WTC11 (cell line): ENCODE measurements around the gene NRSN1. TPM values are rescaled to one million over a fixed set of nuclear protein-coding genes. Genes with fewer than 3 reads are reported as not detected.

Experiments
- ATAC-seq: fragments of 200-7000 bp; cut with Tn5 transposase; 2 replicates; pipeline ENCODE4 v1.10.0; 2021; ENCODE audit warnings: mild to moderate bottlenecking, moderate library complexity
- CTCF ChIA-PET: fragments of 300-600 bp; sonication (Branson Sonifier 250); formaldehyde crosslinking; loops from one replicate; lab custom pipeline; 2021; ENCODE audit warnings: antibody characterized with exemption; lab: Charles Lee
- POLR2A ChIA-PET: fragments of 350-600 bp; sonication (Branson Sonifier 250); formaldehyde crosslinking; loops from one replicate; lab custom pipeline; 2021; ENCODE audit warnings: antibody characterized with exemption; lab: Charles Lee
- DNase-seq: peaks from one replicate; pipeline ENCODE4 v3.0.0; 2021; ENCODE audit warnings: low spot score
- H3K27ac Mint-ChIP-seq: 2 replicates; pipeline ENCODE4 v1.8.0; 2021; ENCODE audit warnings: mixed read lengths
- H3K27me3 Mint-ChIP-seq: 2 replicates; pipeline ENCODE4 v1.8.0; 2021; ENCODE audit warnings: low read depth, mild to moderate bottlenecking, moderate library complexity, mixed read lengths
- H3K36me3 Mint-ChIP-seq: 2 replicates; pipeline ENCODE4 v1.8.0; 2021; ENCODE audit warnings: mixed read lengths
- H3K4me1 Mint-ChIP-seq: 2 replicates; pipeline ENCODE4 v1.8.0; 2022; ENCODE audit warnings: mixed read lengths
- H3K4me3 Mint-ChIP-seq: 2 replicates; pipeline ENCODE4 v1.8.0; 2021; ENCODE audit warnings: mild to moderate bottlenecking, moderate library complexity, mixed read lengths
- H3K9me3 Mint-ChIP-seq: 2 replicates; pipeline ENCODE4 v1.8.0; 2021; ENCODE audit warnings: mixed read lengths
- EMX1 ChIP-seq: fragments of 250-450 bp; sonication (Bioruptor Pico); IDR thresholded peaks from 2 replicates; pipeline ENCODE4 v1.8.0; 2021; ENCODE audit warnings: mild to moderate bottlenecking
- JAZF1 ChIP-seq: fragments of 250-450 bp; sonication (Bioruptor Pico); IDR thresholded peaks from 2 replicates; pipeline ENCODE4 v1.9.0; 2021; ENCODE audit warnings: moderate library complexity, mild to moderate bottlenecking, inconsistent platforms
- NFE2L1 ChIP-seq: sonication (generic); formaldehyde crosslinking; IDR thresholded peaks from 2 replicates; pipeline ENCODE4 v1.8.1; 2023; ENCODE audit warnings: missing genetic modification reagents
- RELA ChIP-seq: sonication (generic); formaldehyde crosslinking; IDR thresholded peaks from 2 replicates; pipeline ENCODE4 v1.8.1; 2022; ENCODE audit warnings: missing genetic modification reagents, mild to moderate bottlenecking, borderline replicate concordance
- SOX15 ChIP-seq: fragments of 250-450 bp; sonication (Bioruptor Pico); IDR thresholded peaks from 2 replicates; pipeline ENCODE4 v1.9.0; 2021; ENCODE audit warnings: mild to moderate bottlenecking
- SP1 ChIP-seq: sonication (generic); formaldehyde crosslinking; conservative IDR thresholded peaks from 2 replicates; pipeline ENCODE4 v1.8.1; 2022; ENCODE audit warnings: missing genetic modification reagents
- TEAD1 ChIP-seq: sonication (generic); formaldehyde crosslinking; IDR thresholded peaks from 2 replicates; pipeline ENCODE4 v1.8.0; 2022; ENCODE audit warnings: mild to moderate bottlenecking, missing genetic modification reagents
- TP53 ChIP-seq: sonication (generic); formaldehyde crosslinking; IDR thresholded peaks from 2 replicates; pipeline ENCODE4 v1.8.1; 2023; ENCODE audit warnings: mild to moderate bottlenecking, missing genetic modification reagents
- ZNF263 ChIP-seq: sonication (generic); formaldehyde crosslinking; IDR thresholded peaks from 2 replicates; pipeline ENCODE4 v1.8.1; 2022; ENCODE audit warnings: low read depth, mild to moderate bottlenecking, moderate library complexity, missing genetic modification reagents
- ZNF396 ChIP-seq: fragments of 250-450 bp; sonication (Bioruptor Pico); IDR thresholded peaks from 2 replicates; pipeline ENCODE4 v1.8.0; 2021; ENCODE audit warnings: mild to moderate bottlenecking, moderate library complexity, borderline replicate concordance
- total RNA-seq: library from RNA; stranded (reverse); gene quantifications from 3 replicates; pipeline ENCODE4 v1.2.3, GENCODE V29; 2021
- TF ChIP-seq, protein P1 (sequence below): sonication (generic); formaldehyde crosslinking; IDR thresholded peaks from 2 replicates; pipeline ENCODE4 v1.8.0; 2022; ENCODE audit warnings: mild to moderate bottlenecking, missing genetic modification reagents
- TF ChIP-seq, protein P2 (sequence below): sonication (generic); formaldehyde crosslinking; IDR thresholded peaks from 2 replicates; pipeline ENCODE4 v1.8.1; 2022; ENCODE audit warnings: mild to moderate bottlenecking, missing genetic modification reagents, moderate library complexity, borderline replicate concordance
- TF ChIP-seq, protein P3 (sequence below): sonication (generic); formaldehyde crosslinking; IDR thresholded peaks from 2 replicates; pipeline ENCODE4 v1.8.0; 2023; ENCODE audit warnings: missing genetic modification reagents
- TF ChIP-seq, protein P4 (sequence below): fragments of 250-450 bp; sonication (Bioruptor Pico); IDR thresholded peaks from 2 replicates; pipeline ENCODE4 v1.9.0; 2021; ENCODE audit warnings: mild to moderate bottlenecking
- TF ChIP-seq, protein P5 (sequence below): sonication (generic); formaldehyde crosslinking; IDR thresholded peaks from 2 replicates; pipeline ENCODE4 v1.8.0; 2022; ENCODE audit warnings: mild to moderate bottlenecking, missing genetic modification reagents
- TF ChIP-seq, protein P6 (sequence below): sonication (generic); formaldehyde crosslinking; IDR thresholded peaks from 2 replicates; pipeline ENCODE4 v1.8.0; 2022; ENCODE audit warnings: mild to moderate bottlenecking, missing genetic modification reagents
- TF ChIP-seq, protein P7 (sequence below): sonication (generic); formaldehyde crosslinking; IDR thresholded peaks from 2 replicates; pipeline ENCODE4 v1.8.0; 2022; ENCODE audit warnings: missing genetic modification reagents
- TF ChIP-seq, protein P8 (sequence below): fragments of 250-450 bp; sonication (Bioruptor Pico); IDR thresholded peaks from 2 replicates; pipeline ENCODE4 v1.8.0; 2021; ENCODE audit warnings: mild to moderate bottlenecking

NRSN1 gene
- total RNA-seq, 1 experiment from 2014 or later, result not detected

DNA sequence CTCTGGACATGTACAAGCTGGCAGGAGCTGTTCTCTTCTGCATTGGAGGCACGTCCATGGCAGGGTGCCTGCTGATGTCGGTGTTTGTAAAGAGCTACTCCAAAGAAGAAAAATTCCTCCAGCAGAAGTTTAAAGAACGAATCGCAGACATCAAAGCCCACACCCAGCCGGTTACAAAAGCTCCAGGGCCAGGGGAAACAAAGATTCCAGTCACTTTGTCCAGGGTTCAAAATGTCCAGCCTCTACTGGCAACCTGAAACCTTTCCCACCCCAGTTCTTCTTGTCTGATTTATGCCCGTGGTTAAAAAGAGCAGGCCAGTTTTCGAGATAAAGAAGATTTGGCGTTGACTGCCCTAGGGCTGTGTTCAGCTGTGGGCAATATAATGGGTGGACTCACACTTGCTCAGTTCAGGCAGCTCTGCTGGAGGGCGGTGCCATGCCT lies 19.7 kb downstream of the NRSN1 start:
- CTCF ChIA-PET, result no interaction called here
- TF ChIP-seq, protein P1, sequence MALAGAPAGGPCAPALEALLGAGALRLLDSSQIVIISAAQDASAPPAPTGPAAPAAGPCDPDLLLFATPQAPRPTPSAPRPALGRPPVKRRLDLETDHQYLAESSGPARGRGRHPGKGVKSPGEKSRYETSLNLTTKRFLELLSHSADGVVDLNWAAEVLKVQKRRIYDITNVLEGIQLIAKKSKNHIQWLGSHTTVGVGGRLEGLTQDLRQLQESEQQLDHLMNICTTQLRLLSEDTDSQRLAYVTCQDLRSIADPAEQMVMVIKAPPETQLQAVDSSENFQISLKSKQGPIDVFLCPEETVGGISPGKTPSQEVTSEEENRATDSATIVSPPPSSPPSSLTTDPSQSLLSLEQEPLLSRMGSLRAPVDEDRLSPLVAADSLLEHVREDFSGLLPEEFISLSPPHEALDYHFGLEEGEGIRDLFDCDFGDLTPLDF (CRISPR knock-in tag), result no peak
- TF ChIP-seq SP1 (CRISPR knock-in tag) (no peak), NFE2L1 (no peak), RELA (CRISPR knock-in tag) (no peak)
- no peaks in the 10 kb centered on the region for H3K36me3 Mint-ChIP-seq
- no peaks in the 10 kb centered on the region for H3K27me3 Mint-ChIP-seq
- ATAC-seq (no peak), DNase-seq (no peak)
- no peak overlapping the region for H3K4me3 Mint-ChIP-seq
- H3K4me1 Mint-ChIP-seq, result no peaks in the 10 kb centered on the region
- 0 out of 2 replicates have a peak, but pooled peaks cover 3% of the 10 kb centered on the region for H3K9me3 Mint-ChIP-seq
- POLR2A ChIA-PET, result no interaction called here
- H3K27ac Mint-ChIP-seq, result no peak overlapping the region

DNA sequence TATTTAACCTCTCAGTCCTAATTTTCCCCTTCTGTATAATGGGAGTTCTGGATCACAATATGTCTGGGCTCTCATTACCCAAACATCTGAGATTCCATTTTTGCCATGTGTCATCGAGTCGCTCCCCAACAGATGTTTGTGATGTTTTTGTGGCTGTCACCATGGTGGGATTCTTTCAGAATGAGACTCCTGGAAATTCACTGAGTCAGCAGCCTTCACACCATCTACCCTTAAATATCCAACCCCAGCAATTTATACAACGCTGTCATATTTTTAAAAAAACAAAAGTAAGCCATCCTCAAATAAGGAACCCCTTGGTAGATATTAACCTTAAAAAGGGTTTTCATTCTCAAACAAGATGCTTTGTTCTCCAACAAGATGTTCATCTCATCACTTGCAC lies 20.9 kb downstream of the NRSN1 start:
- H3K36me3 Mint-ChIP-seq, result no peaks in the 10 kb centered on the region
- H3K27ac Mint-ChIP-seq, result no peak overlapping the region
- POLR2A ChIA-PET, result no interaction called here
- ATAC-seq (no peak), DNase-seq (no peak)
- CTCF ChIA-PET, result no interaction called here
- H3K9me3 Mint-ChIP-seq, result peaks cover 6% of the 10 kb centered on the region; the same call in 1 of the 2 replicates
- no peak overlapping the region for H3K4me3 Mint-ChIP-seq
- no peaks in the 10 kb centered on the region for H3K4me1 Mint-ChIP-seq
- no peaks in the 10 kb centered on the region for H3K27me3 Mint-ChIP-seq
- TF ChIP-seq, protein P2, sequence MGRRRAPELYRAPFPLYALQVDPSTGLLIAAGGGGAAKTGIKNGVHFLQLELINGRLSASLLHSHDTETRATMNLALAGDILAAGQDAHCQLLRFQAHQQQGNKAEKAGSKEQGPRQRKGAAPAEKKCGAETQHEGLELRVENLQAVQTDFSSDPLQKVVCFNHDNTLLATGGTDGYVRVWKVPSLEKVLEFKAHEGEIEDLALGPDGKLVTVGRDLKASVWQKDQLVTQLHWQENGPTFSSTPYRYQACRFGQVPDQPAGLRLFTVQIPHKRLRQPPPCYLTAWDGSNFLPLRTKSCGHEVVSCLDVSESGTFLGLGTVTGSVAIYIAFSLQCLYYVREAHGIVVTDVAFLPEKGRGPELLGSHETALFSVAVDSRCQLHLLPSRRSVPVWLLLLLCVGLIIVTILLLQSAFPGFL (CRISPR knock-in tag), result no peak
- TF ChIP-seq JAZF1 (CRISPR knock-in tag) (no peak), ZNF396 (CRISPR knock-in tag) (no peak), SP1 (CRISPR knock-in tag) (no peak), ZNF263 (CRISPR knock-in tag) (no peak), TEAD1 (CRISPR knock-in tag) (no peak), SOX15 (CRISPR knock-in tag) (no peak), TP53 (CRISPR knock-in tag) (no peak)
- TF ChIP-seq, protein P3, sequence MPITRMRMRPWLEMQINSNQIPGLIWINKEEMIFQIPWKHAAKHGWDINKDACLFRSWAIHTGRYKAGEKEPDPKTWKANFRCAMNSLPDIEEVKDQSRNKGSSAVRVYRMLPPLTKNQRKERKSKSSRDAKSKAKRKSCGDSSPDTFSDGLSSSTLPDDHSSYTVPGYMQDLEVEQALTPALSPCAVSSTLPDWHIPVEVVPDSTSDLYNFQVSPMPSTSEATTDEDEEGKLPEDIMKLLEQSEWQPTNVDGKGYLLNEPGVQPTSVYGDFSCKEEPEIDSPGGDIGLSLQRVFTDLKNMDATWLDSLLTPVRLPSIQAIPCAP (CRISPR knock-in tag), result no peak
- TF ChIP-seq, protein P4, sequence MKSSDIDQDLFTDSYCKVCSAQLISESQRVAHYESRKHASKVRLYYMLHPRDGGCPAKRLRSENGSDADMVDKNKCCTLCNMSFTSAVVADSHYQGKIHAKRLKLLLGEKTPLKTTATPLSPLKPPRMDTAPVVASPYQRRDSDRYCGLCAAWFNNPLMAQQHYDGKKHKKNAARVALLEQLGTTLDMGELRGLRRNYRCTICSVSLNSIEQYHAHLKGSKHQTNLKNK (CRISPR knock-in tag), result no peak
- TF ChIP-seq, protein P5, sequence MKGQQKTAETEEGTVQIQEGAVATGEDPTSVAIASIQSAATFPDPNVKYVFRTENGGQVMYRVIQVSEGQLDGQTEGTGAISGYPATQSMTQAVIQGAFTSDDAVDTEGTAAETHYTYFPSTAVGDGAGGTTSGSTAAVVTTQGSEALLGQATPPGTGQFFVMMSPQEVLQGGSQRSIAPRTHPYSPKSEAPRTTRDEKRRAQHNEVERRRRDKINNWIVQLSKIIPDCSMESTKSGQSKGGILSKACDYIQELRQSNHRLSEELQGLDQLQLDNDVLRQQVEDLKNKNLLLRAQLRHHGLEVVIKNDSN (CRISPR knock-in tag), result no peak

DNA sequence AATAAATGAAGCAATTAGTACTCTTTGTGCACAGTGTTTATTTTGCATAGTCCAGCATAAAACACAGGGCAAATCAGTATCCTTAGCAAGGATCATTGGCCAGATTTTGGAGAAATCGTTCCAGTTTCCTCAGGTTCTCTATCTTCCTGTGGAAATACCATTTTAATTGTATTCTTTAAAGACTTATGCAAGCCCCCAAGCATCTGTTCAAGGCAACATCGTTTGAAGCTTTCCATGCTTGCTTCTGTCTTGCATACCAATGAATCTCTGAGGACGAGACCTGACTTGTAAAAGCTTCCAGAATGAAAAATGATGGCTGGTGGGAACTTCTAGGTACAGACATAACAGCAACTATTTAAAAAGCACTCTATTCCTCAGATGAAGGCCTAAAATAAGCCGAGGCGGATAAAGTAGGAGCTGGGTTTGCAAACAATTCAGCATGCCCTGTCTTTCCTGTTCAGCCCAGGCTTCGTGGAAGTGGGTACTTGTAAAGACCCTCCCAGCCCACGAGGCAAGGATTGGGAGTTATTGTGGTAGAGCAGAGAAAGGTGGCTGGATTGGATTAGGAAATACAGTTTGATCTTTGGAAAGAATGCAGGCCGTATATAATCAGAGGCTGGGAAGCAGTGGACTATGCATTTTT lies 21.6 kb downstream of the NRSN1 start:
- no peak for DNase-seq
- CTCF ChIA-PET, result interaction anchor here (1.6 kb wide), 1 partner anchor 57 kb away, joined by 6 read pairs; no protein-coding TSS in a partner anchor
- no peak for ATAC-seq
- Mint-ChIP-seq H3K9me3 (peaks cover 9% of the 10 kb centered on the region; the same call in 1 of the 2 replicates), H3K4me3 (no peak overlapping the region), H3K27me3 (no peaks in the 10 kb centered on the region), H3K4me1 (no peaks in the 10 kb centered on the region), H3K36me3 (no peaks in the 10 kb centered on the region), H3K27ac (no peak overlapping the region)
- POLR2A ChIA-PET, result no interaction called here
- TF ChIP-seq, protein P3 (CRISPR knock-in tag), result no peak
- TF ChIP-seq SP1 (CRISPR knock-in tag) (no peak), EMX1 (no peak), TEAD1 (CRISPR knock-in tag) (no peak)
- TF ChIP-seq, protein P6, sequence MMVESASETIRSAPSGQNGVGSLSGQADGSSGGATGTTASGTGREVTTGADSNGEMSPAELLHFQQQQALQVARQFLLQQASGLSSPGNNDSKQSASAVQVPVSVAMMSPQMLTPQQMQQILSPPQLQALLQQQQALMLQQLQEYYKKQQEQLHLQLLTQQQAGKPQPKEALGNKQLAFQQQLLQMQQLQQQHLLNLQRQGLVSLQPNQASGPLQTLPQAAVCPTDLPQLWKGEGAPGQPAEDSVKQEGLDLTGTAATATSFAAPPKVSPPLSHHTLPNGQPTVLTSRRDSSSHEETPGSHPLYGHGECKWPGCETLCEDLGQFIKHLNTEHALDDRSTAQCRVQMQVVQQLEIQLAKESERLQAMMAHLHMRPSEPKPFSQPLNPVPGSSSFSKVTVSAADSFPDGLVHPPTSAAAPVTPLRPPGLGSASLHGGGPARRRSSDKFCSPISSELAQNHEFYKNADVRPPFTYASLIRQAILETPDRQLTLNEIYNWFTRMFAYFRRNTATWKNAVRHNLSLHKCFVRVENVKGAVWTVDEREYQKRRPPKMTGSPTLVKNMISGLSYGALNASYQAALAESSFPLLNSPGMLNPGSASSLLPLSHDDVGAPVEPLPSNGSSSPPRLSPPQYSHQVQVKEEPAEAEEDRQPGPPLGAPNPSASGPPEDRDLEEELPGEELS (CRISPR knock-in tag), result no peak
- TF ChIP-seq, protein P7, sequence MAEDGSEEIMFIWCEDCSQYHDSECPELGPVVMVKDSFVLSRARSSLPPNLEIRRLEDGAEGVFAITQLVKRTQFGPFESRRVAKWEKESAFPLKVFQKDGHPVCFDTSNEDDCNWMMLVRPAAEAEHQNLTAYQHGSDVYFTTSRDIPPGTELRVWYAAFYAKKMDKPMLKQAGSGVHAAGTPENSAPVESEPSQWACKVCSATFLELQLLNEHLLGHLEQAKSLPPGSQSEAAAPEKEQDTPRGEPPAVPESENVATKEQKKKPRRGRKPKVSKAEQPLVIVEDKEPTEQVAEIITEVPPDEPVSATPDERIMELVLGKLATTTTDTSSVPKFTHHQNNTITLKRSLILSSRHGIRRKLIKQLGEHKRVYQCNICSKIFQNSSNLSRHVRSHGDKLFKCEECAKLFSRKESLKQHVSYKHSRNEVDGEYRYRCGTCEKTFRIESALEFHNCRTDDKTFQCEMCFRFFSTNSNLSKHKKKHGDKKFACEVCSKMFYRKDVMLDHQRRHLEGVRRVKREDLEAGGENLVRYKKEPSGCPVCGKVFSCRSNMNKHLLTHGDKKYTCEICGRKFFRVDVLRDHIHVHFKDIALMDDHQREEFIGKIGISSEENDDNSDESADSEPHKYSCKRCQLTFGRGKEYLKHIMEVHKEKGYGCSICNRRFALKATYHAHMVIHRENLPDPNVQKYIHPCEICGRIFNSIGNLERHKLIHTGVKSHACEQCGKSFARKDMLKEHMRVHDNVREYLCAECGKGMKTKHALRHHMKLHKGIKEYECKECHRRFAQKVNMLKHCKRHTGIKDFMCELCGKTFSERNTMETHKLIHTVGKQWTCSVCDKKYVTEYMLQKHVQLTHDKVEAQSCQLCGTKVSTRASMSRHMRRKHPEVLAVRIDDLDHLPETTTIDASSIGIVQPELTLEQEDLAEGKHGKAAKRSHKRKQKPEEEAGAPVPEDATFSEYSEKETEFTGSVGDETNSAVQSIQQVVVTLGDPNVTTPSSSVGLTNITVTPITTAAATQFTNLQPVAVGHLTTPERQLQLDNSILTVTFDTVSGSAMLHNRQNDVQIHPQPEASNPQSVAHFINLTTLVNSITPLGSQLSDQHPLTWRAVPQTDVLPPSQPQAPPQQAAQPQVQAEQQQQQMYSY (CRISPR knock-in tag), result no peak
- TF ChIP-seq, protein P8, sequence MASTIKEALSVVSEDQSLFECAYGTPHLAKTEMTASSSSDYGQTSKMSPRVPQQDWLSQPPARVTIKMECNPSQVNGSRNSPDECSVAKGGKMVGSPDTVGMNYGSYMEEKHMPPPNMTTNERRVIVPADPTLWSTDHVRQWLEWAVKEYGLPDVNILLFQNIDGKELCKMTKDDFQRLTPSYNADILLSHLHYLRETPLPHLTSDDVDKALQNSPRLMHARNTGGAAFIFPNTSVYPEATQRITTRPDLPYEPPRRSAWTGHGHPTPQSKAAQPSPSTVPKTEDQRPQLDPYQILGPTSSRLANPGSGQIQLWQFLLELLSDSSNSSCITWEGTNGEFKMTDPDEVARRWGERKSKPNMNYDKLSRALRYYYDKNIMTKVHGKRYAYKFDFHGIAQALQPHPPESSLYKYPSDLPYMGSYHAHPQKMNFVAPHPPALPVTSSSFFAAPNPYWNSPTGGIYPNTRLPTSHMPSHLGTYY, result no peak
